G401 (cell line): ENCODE measurements around the gene GOLGA6L10. TPM values are rescaled to one million over a fixed set of nuclear protein-coding genes. Genes with fewer than 3 reads are reported as not detected.
"Not testable (repeated sequence)": the region's sequence is repeated elsewhere in the genome, so short reads cannot be mapped to it uniquely, and the experiment has no call there.

Source experiments
- DNase-seq: peaks from one replicate; pipeline ENCODE4 v3.0.0-alpha.2; 2015; ENCODE audit warnings: low spot score
- in situ Hi-C: cut with HindIII; loops from 2 replicates; pipeline ENCODE4 v1.10.0; 2016; ENCODE audit warnings: low sequenced_read_pairs, mixed read lengths
- total RNA-seq: library from RNA; depleted of rRNA; stranded (reverse); fragments of >200 nt; shearing (Covaris generic); gene quantifications from 2 replicates; pipeline ENCODE4 v1.2.3, GENCODE V29; 2014; rRNA removed

The GOLGA6L10 gene
- total RNA-seq, 1 experiment from 2014 or later, result 0.47 TPM

DNA sequence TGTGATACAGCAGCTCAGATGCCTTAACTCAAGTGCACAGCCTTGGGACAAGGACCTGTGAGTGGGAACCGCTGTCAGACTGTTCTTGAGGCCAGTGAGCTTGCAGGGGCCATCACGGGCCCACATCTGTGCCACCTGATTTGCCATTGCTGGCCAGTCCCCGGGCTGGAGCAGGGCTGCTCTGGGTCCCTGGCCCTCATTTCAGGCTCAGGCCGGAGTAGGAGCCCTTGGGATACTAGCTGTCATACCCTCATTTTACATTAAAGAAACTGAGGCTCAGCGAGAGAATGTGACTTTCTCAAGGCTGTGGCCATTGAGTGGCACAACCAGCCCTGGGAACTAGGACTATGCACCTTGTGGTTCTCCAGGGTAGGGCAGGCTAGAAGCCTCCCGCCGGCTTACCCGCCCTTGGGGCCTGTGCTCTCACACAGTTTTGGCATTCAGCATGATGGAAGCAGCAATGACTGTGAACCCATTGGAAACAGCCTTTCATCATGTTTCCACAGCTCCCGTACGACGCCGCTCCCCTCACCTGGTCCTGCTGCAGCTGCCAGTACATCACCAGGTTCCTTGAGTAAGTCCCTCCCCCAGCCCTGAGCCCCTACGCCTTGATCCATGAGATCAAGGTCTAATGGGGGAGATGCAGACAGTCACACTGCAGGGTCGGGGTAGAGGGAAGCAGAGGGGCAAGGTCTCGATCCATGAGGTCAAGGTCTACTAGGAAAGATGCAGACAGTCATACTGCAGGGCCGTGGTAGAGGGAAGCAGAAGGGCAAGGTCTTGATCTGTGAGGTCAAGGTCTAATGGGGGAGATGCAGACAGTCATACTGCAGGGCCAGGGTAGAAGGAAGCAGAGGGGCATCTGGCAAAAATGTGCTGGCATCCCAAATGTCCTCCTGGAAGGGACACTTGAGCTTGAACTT is 42.2 kb downstream of the GOLGA6L10 start:
- in situ Hi-C loops, result no loop called here
- no peak for DNase-seq

DNA sequence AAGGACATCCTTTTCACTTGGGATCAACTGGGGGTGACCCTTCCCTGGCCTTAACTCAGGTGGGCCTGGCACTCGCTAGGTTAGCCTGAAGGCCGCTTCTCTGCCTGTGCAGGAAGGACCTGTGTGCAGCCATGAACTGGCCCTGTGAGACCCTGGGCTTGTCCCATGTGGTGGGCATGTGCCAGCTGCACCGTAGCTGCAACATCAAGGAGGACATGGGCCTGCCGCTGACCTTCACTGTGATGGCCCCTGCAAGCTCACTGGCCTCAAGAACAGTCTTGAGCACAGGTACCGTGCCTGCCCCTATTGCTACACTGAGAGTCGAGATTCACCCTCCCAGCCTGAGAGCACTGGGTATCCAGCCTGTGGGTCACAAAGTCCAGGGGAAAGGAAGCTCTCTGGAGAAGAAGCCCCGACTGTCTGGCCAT is 43.6 kb downstream of the GOLGA6L10 start:
- no peak for DNase-seq
- in situ Hi-C loops, result no loop called here

DNA sequence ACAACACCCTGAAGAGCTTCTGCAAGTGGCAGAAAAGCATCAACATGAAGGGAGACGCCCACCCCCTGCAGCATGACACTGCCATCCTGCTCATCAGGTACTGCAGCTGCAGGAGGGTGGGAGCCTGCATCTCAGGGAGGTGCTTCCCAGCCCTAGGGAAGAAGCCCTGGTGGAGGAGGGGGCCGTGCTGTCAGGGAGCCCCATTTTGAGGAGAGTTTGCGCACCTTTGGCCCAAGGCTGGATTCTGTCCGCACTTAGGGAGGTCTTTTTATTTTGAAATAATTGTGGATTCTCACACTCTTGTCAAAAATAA is 44.5 kb downstream of the GOLGA6L10 start:
- no peak for DNase-seq
- in situ Hi-C loops, result no loop called here

DNA sequence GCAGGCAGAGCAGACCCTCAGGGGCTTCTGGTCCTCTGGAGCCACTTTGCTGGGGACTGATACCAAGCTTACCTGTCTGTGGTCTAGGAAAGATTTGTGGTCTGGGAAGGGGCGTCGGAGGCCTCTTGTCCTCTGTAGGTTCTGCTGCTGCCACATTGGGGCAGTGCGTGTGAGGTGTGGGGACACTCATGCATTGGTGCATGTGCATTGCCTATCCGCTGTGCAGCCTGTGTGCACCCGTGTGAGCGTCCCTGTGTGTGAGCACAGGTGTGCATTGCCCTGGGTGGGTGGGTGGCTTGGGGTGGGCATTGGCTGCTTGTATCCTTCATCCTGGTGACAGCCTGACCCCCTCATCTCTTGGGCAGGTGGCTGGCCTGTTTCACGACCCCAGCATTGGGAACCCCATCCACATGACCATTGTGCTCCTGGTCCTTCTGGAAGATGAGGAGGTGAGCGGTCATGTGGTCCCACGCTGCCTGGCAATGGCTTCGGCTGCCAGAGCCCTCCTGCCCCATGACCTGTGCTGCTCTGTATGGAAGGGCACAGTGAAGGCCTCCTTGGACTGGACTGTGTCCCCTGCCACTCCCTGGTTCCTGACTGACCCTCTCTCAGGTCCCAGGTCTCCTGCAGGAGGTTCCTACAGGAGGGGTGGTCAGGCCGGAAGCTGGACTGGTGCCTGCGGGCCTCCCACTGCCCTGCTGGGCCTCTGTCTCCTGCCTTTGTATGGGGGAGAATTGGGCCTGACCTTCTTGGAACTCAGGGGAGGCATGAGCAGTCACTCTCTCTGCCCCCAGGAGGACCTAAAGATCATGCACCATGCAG is 45.1 kb downstream of the GOLGA6L10 start:
- no peak for DNase-seq
- in situ Hi-C loops, result no loop called here

DNA sequence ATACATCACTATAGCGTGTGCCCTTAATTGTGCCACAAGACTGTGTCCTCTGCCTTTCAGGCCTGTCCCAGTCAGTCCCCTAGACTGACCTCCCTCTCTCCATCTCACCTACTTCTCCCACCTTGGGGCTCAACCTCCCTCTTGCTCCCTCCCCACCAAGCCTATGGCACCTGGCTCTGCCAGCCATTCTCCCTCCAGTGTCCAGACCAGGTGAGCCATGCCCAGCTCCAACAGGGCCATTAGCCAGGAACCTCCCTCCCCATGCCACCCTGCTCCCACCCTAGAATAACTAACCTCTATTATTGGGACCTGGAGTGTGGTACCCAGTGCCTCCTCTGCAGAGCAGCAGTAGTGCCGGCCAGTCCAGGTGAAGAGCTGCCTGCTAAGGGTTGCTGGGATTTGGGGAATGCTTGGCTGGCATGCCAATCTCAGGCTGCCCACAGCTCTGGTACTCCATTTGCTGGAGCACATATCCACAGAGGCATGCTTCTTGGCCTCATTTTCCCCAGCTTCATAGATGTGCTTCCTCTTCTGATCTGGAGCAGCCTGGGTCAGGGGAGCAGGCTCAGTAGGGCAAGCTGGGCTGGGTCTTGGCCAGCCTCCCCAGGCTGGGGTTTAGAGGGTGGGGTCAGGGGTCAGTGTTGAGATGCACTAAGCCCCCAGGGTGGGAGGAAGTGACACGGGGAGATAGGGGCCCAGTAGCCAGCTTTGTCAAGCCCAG is 47.8 kb downstream of the GOLGA6L10 start:
- in situ Hi-C loops, result no loop called here
- DNase-seq, result no peak

DNA sequence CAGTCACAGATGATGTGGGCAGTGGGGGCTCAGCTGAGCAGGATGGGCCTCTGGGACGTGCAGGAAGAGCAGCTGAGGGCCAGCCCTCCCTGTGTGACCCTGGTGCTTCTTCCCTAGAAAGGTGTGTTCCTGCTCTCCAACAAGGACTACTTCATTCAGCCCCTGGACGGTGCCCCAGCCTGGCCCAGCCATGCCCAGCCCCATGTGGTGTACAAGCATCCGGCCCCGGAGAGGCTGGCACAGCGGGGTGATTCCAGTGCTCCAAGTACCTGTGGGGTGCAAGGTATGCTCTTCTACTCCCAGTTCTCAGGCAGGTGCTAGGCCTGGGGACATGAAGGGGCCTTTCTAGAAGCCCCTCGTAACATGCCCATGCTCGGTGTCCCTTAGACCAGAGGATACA is 48.4 kb downstream of the GOLGA6L10 start:
- in situ Hi-C loops, result no loop called here
- no peak for DNase-seq

DNA sequence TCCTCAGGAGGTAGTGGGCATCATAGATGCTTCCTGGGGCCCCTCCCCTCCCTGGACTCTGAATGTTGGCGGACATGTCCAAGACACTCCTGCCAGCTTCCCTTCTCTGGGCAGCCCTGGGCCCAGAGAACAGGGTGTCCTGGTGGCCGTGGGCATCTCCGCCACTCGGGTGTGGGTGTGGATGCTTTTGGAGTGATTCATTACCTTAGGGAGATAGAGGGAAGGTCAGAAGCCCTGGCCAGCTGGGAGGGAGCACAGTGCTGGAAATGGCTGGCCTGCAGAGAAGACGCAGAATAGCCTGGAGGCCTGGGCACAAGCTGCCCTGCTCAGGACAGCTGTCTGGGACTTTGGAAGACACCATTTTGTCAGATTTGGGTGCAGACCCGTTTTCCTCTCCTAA is 48.9 kb downstream of the GOLGA6L10 start:
- in situ Hi-C loops, DNase-seq: not testable (repeated sequence)

DNA sequence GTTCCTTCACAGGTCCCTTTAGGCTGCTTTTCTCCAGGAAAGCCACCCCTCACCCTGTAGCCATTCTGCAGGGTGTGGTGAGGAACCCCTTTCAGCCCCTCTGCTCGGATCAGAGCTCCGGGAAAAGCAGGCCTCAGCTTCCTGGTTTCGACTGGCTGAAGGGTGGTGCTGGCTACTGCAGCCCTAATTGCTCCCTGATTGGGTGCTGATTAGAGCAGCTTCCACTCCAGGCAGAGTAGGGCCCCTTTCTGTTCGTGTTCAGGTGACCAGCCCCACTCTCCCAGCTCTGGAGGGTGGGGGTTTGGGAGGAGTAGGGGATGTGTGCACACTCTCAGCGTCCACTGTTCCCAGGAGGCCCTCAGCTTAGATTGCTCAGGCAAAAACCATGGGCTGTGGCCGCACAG is 49.8 kb downstream of the GOLGA6L10 start:
- in situ Hi-C loops, result not testable (repeated sequence)

DNA sequence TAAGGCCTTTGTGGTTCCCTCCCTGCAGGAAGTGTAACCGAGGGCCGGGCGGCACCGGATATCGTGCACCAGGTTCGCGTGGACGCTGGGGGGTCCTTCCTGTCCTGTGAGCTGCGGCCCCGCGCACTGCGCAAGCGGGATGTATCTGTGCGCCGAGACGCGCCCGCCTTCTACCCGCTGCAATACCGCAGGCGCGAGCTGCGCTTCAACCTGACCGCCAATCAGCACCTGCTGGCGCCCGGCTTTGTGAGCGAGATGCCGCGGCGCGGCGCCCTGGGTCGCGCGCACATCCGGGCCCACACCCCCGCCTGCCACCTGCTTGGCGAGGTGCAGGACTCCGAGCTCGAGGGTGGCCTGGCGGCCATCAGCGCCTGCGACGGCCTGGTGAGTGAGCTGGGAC is 50.8 kb downstream of the GOLGA6L10 start:
- no peak for DNase-seq
- in situ Hi-C loops, result no loop called here

More for the DNA sequence above, 49.8 kb downstream of the GOLGA6L10 start:
- not testable (repeated sequence) for DNase-seq

DNA sequence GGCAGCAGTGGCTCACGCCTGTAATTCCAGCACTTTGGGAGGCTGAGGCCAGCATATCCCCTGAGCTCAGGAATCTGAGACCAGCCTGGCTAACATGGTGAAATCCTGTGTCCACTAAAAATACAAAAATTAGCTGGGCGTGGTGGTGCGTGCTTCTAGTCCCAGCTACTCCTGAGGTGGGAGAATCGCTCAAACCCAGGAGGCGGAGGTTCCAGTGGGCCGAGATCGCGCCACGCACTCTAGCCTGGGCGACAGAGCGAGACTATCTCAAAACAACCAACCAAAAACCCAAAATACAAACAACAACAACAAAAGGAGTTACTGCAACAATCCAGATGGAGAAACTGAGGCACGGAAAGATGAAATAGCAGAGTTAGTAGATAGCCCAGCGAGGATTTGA is 51.2 kb downstream of the GOLGA6L10 start:
- no peak for DNase-seq
- in situ Hi-C loops, result no loop called here

DNA sequence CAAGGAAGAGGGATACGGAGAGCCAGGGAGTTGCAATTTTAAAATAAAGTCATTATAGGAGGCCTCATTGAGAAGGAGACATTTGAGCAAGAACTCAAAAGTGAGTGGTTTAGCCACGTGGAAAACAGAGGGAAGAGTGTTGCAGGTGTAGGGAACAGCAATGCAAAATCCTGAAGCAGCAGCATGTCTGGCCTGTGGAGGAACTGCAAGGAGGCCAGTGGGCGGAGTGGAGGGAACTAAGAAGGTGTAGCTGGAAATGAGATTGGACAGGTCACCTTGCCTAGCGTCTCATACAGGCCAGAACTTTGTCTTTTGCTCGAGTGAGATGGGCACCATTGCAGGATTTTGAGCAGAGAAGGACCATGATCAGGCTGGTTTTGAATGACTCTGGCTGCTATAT is 51.7 kb downstream of the GOLGA6L10 start:
- no peak for DNase-seq
- in situ Hi-C loops, result no loop called here

DNA sequence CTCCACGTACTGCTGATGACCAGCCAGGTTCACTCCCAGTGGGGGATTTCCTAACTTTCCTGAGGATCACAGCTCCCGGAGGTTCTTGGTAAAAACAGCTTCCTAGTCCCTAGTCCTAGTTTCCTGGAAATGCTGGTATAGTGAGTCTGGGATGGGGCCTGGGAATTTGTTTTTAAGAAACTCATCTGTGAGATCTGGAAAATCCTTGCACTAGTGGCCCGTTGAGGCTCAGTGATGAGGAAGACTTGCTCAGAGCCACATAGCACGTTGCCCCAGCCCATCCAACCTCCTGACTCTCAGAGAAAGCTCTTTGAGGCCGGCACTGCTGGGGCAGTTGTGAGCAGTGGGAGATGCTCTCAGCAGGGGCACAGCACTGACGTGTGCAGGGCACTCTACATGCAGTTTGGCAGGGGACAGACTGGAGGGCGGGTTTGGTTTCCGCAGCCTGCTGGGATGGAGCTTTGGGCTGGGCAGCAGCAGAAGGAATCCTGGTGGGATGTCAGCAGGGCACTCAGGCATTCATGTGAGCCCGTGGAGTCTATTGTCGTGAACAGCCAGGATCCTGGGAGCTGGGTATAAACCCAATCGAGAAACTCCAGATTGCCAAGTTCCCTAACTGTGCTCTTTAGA is 55.1 kb downstream of the GOLGA6L10 start:
- in situ Hi-C loops, result no loop called here
- no peak for DNase-seq

DNA sequence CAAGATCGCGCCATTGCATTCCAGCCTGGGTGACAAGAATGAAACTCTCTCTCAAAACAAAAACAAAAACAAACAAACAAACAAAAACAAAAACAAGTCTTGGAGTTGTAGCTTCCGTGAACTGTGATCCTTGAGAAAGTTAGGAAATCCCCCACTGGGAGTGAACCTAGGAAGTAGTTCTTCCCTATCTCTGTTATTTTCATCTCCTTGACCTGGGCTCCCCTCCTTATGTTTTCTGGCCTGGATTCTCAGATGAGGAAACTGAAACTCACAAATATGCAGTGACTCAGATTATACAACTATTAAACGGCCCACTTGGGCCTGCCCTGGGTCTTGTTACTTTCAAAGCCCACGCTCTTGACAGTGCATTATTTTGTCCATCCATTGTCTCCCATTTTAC is 57.0 kb downstream of the GOLGA6L10 start:
- DNase-seq, result no peak
- in situ Hi-C loops, result no loop called here

Other genes with a start within 250 kb of the GOLGA6L10 start
- gene EFL1, start 86.7 kb downstream of the GOLGA6L10 start, total RNA-seq, result 11.8 and 14.3 TPM in 2 replicates
- gene SAXO2, start 86.7 kb downstream of the GOLGA6L10 start, total RNA-seq, result 1.2 TPM in 1 of 2 replicates, not detected in the other
- gene GOLGA6L9, start 80.3 kb upstream of the GOLGA6L10 start, total RNA-seq, result 0.62 and 1.4 TPM in 2 replicates
- gene RPS17, start 191.0 kb upstream of the GOLGA6L10 start, total RNA-seq, result 4,982 and 6,687 TPM in 2 replicates